Activated CD4-positive, alpha-beta memory T cell treated with anti-CD3 and anti-CD28 coated beads for 36 hours (primary cell): ENCODE data around the gene PPP1R14D. TPM values are rescaled to one million over a fixed set of nuclear protein-coding genes. Genes with fewer than 3 reads are reported as not detected.

Source experiments
- CTCF ChIA-PET: fragments of 350-600 bp; sonication (Branson Sonifier 250); formaldehyde crosslinking; loops from one replicate; lab custom pipeline; 2021; ENCODE audit warnings: antibody characterized with exemption, inconsistent platforms; lab: Charles Lee
- POLR2A ChIA-PET: fragments of 350-600 bp; sonication (Branson Sonifier 250); formaldehyde crosslinking; loops from one replicate; lab custom pipeline; 2021; ENCODE audit warnings: antibody characterized with exemption; lab: Charles Lee
- DNase-seq: peaks from one replicate; pipeline ENCODE4 v3.0.0-alpha.2; 2020
- H3K27ac Mint-ChIP-seq: one replicate; pipeline ENCODE4 v1.8.0; 2021; ENCODE audit warnings: mixed read lengths
- H3K27me3 Mint-ChIP-seq: one replicate; pipeline ENCODE4 v1.8.0; 2021; ENCODE audit warnings: mixed read lengths
- H3K36me3 Mint-ChIP-seq: one replicate; pipeline ENCODE4 v1.8.0; 2021; ENCODE audit warnings: mixed read lengths
- H3K4me1 Mint-ChIP-seq: one replicate; pipeline ENCODE4 v1.8.0; 2021; ENCODE audit warnings: low read depth, mixed read lengths
- H3K4me3 Mint-ChIP-seq: one replicate; pipeline ENCODE4 v1.8.0; 2021; ENCODE audit warnings: mild to moderate bottlenecking, mixed read lengths
- H3K9me3 Mint-ChIP-seq: one replicate; pipeline ENCODE4 v1.8.0; 2021; ENCODE audit warnings: mixed read lengths
- intact Hi-C: fragments of 100-400 bp; cut with micrococcal nuclease; formaldehyde crosslinking; loops from one replicate; pipeline ENCODE4 v1.15.1; 2023
- total RNA-seq, 2 experiments: library from RNA; stranded (reverse); gene quantifications; one replicate each; pipeline ENCODE4 v1.2.3, GENCODE V29; 2021

The PPP1R14D gene
- total RNA-seq, 2 experiments from 2014 or later: not detected

GRCh38 chr15:40776537-40777141 is 51.9 kb downstream of the PPP1R14D start:
- intact Hi-C loops: no loop called here
- Mint-ChIP-seq H3K4me3 (no peak overlapping the region), H3K4me1 (peaks cover 7% of the 10 kb centered on the region), H3K36me3 (peaks cover 24% of the 10 kb centered on the region), H3K9me3 (no peaks in the 10 kb centered on the region), H3K27me3 (no peaks in the 10 kb centered on the region), H3K27ac (no peak overlapping the region)
- ChIA-PET POLR2A (interaction anchor here (0.6 to 0.9 kb wide), 2 partner anchors 13 to 128 kb away, joined by 3 read pairs; no protein-coding TSS in a partner anchor), CTCF (interaction anchor here (0.6 to 2.0 kb wide), 7 partner anchors 9 to 444 kb away, joined by 3 to 6 read pairs (median 4); partner anchors contain the start of gene VPS18)
- DNase-seq: peak; percentile 62

GRCh38 chr15:40775740-40776536 is 52.6 kb downstream of the PPP1R14D start:
- no peak for DNase-seq
- H3K4me3 Mint-ChIP-seq: no peak overlapping the region
- peaks cover 7% of the 10 kb centered on the region for H3K4me1 Mint-ChIP-seq
- POLR2A ChIA-PET: interaction anchor here (0.9 kb wide), 1 partner anchor 13 kb away, joined by 3 read pairs; no protein-coding TSS in a partner anchor
- intact Hi-C loops: no loop called here
- no peaks in the 10 kb centered on the region for H3K27me3 Mint-ChIP-seq
- H3K27ac Mint-ChIP-seq: no peak overlapping the region
- H3K36me3 Mint-ChIP-seq: peaks cover 24% of the 10 kb centered on the region
- H3K9me3 Mint-ChIP-seq: no peaks in the 10 kb centered on the region
- CTCF ChIA-PET: interaction anchor here (0.6 to 2.0 kb wide), 7 partner anchors 10 to 445 kb away, joined by 3 to 6 read pairs (median 4); partner anchors contain the start of gene VPS18

- Mint-ChIP-seq H3K9me3 (no peaks in the 10 kb centered on the region), H3K4me3 (no peak overlapping the region), H3K36me3 (peaks cover 24% of the 10 kb centered on the region), H3K4me1 (peaks cover 10% of the 10 kb centered on the region), H3K27me3 (no peaks in the 10 kb centered on the region), H3K27ac (no peak overlapping the region)
- CTCF ChIA-PET: no interaction called here
- DNase-seq: no peak
- intact Hi-C loops: no loop called here
- POLR2A ChIA-PET: no interaction called here
These were observed 53.5 kb downstream of the PPP1R14D start for GRCh38 chr15:40775007-40775406.

GRCh38 chr15:40773902-40774301 is 54.6 kb downstream of the PPP1R14D start:
- Mint-ChIP-seq H3K27ac (no peak overlapping the region), H3K9me3 (no peaks in the 10 kb centered on the region), H3K4me3 (no peak overlapping the region), H3K4me1 (peaks cover 21% of the 10 kb centered on the region), H3K36me3 (peaks cover 18% of the 10 kb centered on the region), H3K27me3 (no peaks in the 10 kb centered on the region)
- intact Hi-C loops: no loop called here
- CTCF ChIA-PET: interaction anchor here (0.7 to 1.3 kb wide), 3 partner anchors 9 to 30 kb away, joined by 3 to 4 read pairs (median 3); no protein-coding TSS in a partner anchor
- POLR2A ChIA-PET: interaction anchor here (0.5 kb wide), 1 partner anchor 8 kb away, joined by 4 read pairs; no protein-coding TSS in a partner anchor
- DNase-seq: no peak

- DNase-seq: no peak
- Mint-ChIP-seq H3K4me1 (peaks cover 24% of the 10 kb centered on the region), H3K9me3 (no peaks in the 10 kb centered on the region), H3K36me3 (peaks cover 18% of the 10 kb centered on the region), H3K4me3 (no peak overlapping the region), H3K27ac (no peak overlapping the region), H3K27me3 (no peaks in the 10 kb centered on the region)
- POLR2A ChIA-PET: no interaction called here
- CTCF ChIA-PET: interaction anchor here (0.7 to 1.3 kb wide), 3 partner anchors 9 to 29 kb away, joined by 3 to 4 read pairs (median 3); no protein-coding TSS in a partner anchor
- intact Hi-C loops: no loop called here
These were observed 55.0 kb downstream of the PPP1R14D start for GRCh38 chr15:40773496-40773895.

GRCh38 chr15:40772014-40772413 is 56.5 kb downstream of the PPP1R14D start:
- Mint-ChIP-seq H3K4me3 (no peak overlapping the region), H3K36me3 (peaks cover 18% of the 10 kb centered on the region), H3K27ac (no peak overlapping the region), H3K4me1 (peaks cover 24% of the 10 kb centered on the region), H3K27me3 (no peaks in the 10 kb centered on the region), H3K9me3 (no peaks in the 10 kb centered on the region)
- no peak for DNase-seq
- intact Hi-C loops: no loop called here
- ChIA-PET CTCF (interaction anchor here (2.0 kb wide), 1 partner anchor 10 kb away, joined by 6 read pairs; no protein-coding TSS in a partner anchor), POLR2A (no interaction called here)

- Mint-ChIP-seq H3K36me3 (peaks cover 12% of the 10 kb centered on the region), H3K27me3 (no peaks in the 10 kb centered on the region), H3K27ac (peak overlapping the region; percentile 5), H3K4me1 (peaks cover 17% of the 10 kb centered on the region), H3K9me3 (no peaks in the 10 kb centered on the region), H3K4me3 (no peak overlapping the region)
- CTCF ChIA-PET: interaction anchor here (2.0 kb wide), 1 partner anchor 11 kb away, joined by 6 read pairs; no protein-coding TSS in a partner anchor
- POLR2A ChIA-PET: no interaction called here
- no peak for DNase-seq
- intact Hi-C loops: no loop called here
These were observed 57.3 kb downstream of the PPP1R14D start for GRCh38 chr15:40771242-40771641.

GRCh38 chr15:40770147-40770721 is 58.3 kb downstream of the PPP1R14D start:
- H3K27ac Mint-ChIP-seq: peak overlapping the region; percentile 60
- peaks cover 12% of the 10 kb centered on the region for H3K36me3 Mint-ChIP-seq
- intact Hi-C loops: no loop called here
- H3K9me3 Mint-ChIP-seq: no peaks in the 10 kb centered on the region
- ChIA-PET POLR2A (interaction anchor here (1.0 to 1.2 kb wide), 3 partner anchors 26 to 75 kb away, joined by 3 to 4 read pairs (median 3); partner anchors contain the start of gene RAD51), CTCF (interaction anchor here (1.1 to 2.1 kb wide), 3 partner anchors 12 to 87 kb away, joined by 4 to 6 read pairs (median 4); no protein-coding TSS in a partner anchor)
- DNase-seq: no peak
- peaks cover 24% of the 10 kb centered on the region for H3K4me1 Mint-ChIP-seq
- no peaks in the 10 kb centered on the region for H3K27me3 Mint-ChIP-seq
- no peak overlapping the region for H3K4me3 Mint-ChIP-seq

GRCh38 chr15:40769274-40770146 is 59.0 kb downstream of the PPP1R14D start, which contains the start of gene C15orf62:
Gene C15orf62 (plus strand): TSS chr15:40769980. CDS start chr15:40770496, 516 bp downstream.
- CTCF ChIA-PET: interaction anchor here (1.1 to 2.1 kb wide), 2 partner anchors 13 to 88 kb away, joined by 4 read pairs; no protein-coding TSS in a partner anchor

GRCh38 chr15:40768521-40769273 is 59.8 kb downstream of the PPP1R14D start:
- CTCF ChIA-PET: interaction anchor here (0.6 to 2.1 kb wide), 3 partner anchors 10 to 89 kb away, joined by 3 to 4 read pairs (median 3); no protein-coding TSS in a partner anchor
- H3K27me3 Mint-ChIP-seq: no peaks in the 10 kb centered on the region
- H3K4me3 Mint-ChIP-seq: no peak overlapping the region
- H3K27ac Mint-ChIP-seq: peak overlapping the region; percentile 60
- no peak for DNase-seq
- H3K36me3 Mint-ChIP-seq: peaks cover 5% of the 10 kb centered on the region
- no peaks in the 10 kb centered on the region for H3K9me3 Mint-ChIP-seq
- POLR2A ChIA-PET: interaction anchor here (1.1 to 1.2 kb wide), 2 partner anchors 25 to 173 kb away, joined by 3 to 4 read pairs; no protein-coding TSS in a partner anchor
- intact Hi-C loops: loop anchor here (5.0 to 10.0 kb wide), 2 partner anchors 76 to 201 kb away; partner anchors contain the start of genes CCDC32, RPUSD2 and SPINT1
- H3K4me1 Mint-ChIP-seq: peaks cover 33% of the 10 kb centered on the region

More at GRCh38 chr15:40769274-40770146, 59.0 kb downstream of the PPP1R14D start, which contains the start of gene C15orf62:
- peaks cover 32% of the 10 kb centered on the region for H3K4me1 Mint-ChIP-seq
- H3K27ac Mint-ChIP-seq: peak within 1 kb of the TSS; percentile 60
- POLR2A ChIA-PET: interaction anchor here (0.6 to 1.2 kb wide), 5 partner anchors 25 to 172 kb away, joined by 3 to 4 read pairs (median 3); partner anchors contain the start of gene RAD51
- H3K36me3 Mint-ChIP-seq: peaks cover 8% of the 10 kb centered on the region
- no peak within 1 kb of the TSS for H3K4me3 Mint-ChIP-seq
- intact Hi-C loops: loop anchor here (5.0 to 10.0 kb wide), 2 partner anchors 75 to 202 kb away; partner anchors contain the start of genes CCDC32, RPUSD2 and SPINT1
- peak; percentile 57 for DNase-seq
- no peaks in the 10 kb centered on the region for H3K9me3 Mint-ChIP-seq
- H3K27me3 Mint-ChIP-seq: no peaks in the 10 kb centered on the region
